NOMO-1 treated with dmso at 0.1 percent for 144 hours (cell line): ENCODE data around the gene MOCS1.

Experiments used
- DNase-seq: peaks from one replicate; lab custom pipeline; 2025; ENCODE audit not compliant: unreplicated experiment; lab: John Stamatoyannopoulos, UW

The MOCS1 gene

DNA sequence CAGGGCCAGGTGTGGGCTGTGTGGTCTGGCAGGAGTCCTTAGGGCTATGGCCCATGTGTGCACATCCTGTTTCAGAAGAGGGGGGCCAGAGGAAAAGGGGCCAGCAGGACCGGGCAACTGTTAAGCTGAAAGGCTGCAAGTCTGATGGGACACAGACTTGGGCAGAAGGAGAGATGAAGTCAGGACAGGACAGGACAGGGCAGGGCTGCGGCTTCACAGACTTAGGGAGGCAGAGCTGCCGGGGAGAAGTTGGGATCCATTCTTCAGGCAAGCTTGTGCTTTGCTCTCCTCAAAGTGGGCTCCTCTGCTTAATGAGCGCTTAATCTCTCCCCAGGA is 28.7 kb downstream of the MOCS1 start:
- no peak for DNase-seq

DNA sequence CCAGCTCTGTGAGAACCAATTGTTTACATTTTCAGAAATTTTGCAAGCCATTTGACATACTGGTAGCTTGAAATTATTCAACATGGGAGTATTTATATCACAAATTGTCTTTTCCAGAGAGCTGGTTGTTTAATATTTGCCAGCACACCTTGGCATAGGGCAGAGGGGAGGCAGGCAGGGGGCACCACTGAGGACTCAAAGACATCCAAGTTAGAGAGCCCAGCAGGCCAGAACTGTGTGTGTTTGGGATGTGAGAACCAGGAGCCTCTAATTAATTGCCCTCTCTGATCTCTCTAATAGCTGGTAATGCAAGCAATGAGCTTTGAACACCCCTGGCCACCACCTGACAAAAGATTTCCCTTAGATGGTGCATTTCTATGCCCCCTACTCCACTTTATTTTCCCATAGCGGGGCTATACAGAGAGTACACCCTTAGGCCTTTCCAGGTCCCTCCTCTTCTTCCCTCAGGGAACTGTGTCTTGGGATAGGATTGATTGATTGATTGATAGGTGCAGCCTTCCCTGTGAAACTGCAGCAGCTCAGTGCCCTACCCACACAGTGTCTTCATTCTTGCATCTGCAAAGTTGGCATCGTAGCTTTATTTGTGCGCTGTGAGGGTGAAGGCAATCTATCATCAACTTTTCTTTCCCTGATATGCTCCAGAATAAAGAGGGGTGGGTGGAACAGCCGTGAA is 29.2 kb downstream of the MOCS1 start:
- no peak for DNase-seq

DNA sequence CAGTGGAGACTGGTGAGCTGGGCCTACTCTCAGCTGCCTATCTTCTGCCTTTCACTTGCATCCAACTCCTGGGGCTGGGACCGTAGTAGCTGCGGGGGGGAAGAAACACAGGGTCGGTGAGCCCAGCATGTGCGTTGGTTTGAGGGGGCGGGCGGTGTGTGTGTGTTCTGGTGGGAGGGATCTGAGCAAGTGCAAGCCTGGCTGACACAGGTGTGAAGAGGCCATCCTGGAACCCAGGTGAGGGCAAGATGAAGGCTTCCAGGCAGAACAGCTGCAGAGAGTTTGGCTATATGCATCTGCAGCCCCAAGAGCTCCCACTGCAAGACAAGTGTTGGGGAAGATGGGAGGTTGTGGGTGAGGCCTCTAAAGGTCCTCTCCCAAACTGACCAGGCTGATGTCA is 30.6 kb downstream of the MOCS1 start:
- no peak for DNase-seq

- no peak for DNase-seq
These were observed 31.3 kb downstream of the MOCS1 start for GRCh38 chr6:39902786-39903465.

DNA sequence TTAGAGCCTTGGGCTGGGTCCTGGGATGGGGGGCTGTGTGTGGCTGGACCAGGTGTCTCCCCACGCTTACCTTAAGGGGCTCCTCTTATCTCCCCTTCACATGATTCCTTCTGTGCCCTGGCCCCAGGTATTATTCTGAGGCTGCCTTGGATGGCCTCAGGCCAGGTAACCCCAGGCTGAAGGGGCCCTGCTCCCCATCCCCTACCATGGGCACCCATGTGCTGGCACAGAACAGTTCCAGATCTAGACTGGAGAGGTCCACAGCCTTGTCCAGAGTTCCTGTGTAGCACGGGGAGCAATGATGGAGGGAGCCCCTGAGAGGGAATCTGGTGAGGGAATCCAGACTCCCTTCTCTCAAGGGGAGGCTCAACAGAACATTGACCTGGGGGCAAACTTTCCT is 32.1 kb downstream of the MOCS1 start:
- no peak for DNase-seq

DNA sequence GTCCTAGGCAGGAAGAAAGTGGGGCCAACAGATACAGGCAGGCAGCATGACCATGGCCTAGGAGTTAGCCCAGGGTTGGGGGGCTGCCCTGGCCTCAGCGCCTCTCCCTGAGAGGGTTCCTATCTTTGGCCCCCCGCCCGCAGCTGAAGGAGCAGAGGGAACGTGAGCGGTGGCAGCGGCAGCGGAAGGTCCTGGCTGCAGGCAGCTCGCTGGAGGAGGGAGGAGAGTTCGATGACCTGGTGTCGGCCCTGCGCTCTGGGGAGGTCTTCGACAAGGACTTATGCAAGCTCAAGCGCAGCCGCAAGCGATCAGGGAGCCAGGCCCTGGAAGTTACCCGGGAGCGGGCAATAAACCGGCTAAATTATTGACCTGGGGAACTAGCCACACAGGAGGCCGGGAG is 32.6 kb downstream of the MOCS1 start:
- no peak for DNase-seq

DNA sequence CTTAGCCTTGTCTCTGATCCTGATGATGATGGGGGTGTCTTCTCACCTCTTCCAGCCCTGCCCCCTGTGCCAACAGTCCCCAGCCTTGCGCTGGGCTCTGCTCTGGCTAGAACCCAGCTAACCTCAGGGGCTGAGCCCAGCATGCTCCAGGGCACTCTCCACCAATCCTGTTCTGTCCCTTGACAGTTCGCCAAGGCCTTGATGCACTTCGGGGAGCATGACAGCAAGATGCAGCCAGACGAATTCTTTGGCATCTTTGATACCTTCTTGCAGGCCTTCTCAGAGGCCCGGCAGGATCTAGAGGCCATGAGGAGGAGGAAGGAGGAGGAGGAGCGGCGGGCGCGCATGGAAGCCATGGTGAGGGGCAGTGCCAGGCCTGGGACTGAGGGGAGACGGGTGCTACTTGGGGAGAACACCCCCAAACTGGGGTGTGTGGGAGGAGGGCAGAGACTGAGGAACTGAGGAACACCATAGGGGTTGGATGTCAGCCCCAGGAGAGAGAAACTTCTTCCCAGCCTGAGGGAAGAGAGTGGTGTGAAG is 33.1 kb downstream of the MOCS1 start:
- no peak for DNase-seq

DNA sequence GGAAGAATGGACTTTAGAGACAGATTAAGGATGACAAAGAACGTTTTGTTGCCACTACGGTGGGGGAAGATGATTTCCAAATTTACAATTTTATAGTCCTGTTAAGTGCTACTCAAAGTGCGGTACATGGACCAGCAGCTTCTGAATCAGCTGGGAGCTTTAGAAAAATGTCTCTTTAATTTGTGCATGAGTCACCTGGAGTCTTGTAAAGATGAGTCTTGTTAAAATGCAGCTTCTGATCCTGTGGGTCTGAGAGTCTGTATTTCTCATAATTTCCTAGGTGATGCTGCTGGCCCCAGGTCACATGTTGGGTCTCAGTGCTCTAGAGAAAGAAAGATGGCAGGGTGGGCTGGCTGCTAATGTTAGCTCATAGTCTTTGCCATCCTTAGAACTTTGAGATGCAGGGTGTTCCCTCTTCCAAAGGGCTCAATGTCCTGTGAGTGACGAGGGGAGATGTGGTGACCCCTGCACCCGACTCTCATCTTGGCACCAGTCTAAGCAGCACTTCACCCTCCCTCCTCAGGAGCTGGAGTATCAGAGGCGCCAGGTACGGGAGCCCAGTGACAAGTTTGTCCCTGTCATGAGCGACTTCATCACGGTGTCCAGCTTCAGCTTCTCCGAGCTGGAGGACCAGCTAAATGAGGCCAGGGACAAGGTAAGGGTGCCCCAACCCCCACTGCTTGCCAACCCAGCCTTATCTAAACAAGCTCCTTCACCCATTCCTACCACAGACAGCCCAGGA is 34.5 kb downstream of the MOCS1 start:
- no peak for DNase-seq

DNA sequence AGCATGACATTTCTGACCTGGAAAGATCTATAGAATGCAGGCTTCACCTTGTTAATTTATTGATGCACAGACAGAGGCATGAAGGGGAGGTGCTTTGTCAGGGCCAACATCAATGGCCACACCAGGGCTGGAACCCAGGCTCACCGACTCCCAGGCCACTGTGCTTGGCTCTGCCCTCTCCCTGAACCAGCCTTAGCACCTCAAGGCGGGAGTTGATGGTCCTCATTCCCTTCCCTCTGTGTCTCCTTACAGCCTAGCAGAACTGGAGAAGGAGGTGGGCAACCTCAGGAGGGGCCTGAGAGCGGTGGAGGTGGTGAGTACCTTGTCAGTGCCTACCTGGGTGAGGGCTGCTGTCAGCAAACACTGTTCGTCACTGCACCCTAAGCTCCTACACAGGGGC is 35.6 kb downstream of the MOCS1 start:
- DNase-seq: no peak

DNA sequence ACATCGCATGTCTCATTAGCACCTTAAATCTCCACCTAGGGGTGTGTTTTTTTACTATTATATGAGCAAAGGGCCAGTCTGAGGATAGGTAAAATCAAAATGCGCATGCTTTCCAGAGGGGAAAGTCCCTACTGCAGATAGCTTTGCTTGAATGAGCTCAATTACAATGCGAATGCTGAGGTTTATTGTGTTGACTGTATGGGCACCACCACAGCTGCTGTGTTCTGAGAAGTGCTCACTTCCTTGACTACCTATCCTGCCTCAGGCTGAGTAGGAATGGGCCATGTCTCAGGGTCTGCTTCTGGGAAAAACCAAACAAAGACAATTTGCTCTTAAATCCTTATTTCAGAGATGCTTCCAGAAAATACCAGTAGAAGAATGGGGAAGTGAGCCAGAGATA is 36.6 kb downstream of the MOCS1 start:
- DNase-seq: no peak

DNA sequence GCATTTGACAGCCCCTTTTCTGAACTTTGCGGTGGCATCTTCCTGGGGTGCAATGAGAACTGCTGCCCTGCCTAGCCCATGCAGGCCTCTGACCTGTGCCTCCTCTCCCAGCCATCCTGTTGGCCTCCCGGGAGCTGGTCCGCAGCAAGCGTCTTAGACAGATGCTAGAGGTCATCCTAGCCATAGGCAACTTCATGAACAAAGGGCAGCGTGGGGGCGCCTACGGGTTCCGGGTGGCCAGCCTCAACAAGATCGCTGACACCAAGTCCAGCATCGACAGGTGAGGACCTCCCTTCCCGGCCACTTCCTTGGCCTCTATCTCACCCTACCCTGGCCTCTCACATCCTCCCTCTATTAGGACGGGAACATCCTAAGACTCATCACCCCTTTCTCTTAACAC is 37.6 kb downstream of the MOCS1 start:
- DNase-seq: no peak

GRCh38 chr6:39893286-39893685 is 41.0 kb downstream of the MOCS1 start:
- no peak for DNase-seq

GRCh38 chr6:39892490-39893129 is 41.7 kb downstream of the MOCS1 start:
- no peak for DNase-seq

DNA sequence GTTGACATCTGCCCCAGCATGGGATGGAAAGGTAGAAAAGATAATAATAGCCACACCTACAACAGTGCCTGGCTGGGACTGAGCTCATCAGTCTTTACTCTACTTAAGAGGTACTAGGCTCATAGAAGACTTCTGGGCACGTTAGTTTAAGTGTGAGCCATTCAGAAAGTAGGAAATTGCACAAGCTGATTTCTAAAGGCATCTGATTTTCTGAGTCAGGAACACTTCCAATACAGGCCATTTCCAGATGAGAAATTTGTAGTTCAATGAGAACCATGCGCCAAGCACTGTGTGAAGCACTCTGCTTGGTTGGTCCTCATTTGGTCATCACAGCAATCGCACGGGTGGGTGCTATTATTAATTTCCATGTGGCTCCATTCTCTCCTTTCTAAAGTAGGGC is 42.3 kb downstream of the MOCS1 start:
- no peak for DNase-seq

- no peak for DNase-seq
These were observed 42.9 kb downstream of the MOCS1 start for GRCh38 chr6:39891353-39891752.

DNA sequence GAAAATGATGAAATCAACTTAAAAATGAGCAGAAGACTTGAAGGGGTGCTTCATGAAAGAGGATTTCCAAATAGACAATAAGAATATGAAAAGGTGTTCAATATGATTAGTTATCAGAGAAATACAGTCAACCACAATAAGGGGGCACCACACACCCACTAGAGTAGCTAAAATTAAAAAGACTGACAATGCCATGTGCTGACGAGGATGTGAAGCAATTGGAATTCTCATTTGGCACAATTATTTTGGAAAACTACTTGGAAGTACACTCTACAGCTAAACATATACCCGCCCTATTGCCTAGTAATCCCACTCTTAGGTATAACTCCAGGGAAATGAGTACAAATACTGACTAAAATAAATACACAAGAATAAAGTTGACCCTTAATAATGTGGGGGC is 45.0 kb downstream of the MOCS1 start:
- no peak for DNase-seq

DNA sequence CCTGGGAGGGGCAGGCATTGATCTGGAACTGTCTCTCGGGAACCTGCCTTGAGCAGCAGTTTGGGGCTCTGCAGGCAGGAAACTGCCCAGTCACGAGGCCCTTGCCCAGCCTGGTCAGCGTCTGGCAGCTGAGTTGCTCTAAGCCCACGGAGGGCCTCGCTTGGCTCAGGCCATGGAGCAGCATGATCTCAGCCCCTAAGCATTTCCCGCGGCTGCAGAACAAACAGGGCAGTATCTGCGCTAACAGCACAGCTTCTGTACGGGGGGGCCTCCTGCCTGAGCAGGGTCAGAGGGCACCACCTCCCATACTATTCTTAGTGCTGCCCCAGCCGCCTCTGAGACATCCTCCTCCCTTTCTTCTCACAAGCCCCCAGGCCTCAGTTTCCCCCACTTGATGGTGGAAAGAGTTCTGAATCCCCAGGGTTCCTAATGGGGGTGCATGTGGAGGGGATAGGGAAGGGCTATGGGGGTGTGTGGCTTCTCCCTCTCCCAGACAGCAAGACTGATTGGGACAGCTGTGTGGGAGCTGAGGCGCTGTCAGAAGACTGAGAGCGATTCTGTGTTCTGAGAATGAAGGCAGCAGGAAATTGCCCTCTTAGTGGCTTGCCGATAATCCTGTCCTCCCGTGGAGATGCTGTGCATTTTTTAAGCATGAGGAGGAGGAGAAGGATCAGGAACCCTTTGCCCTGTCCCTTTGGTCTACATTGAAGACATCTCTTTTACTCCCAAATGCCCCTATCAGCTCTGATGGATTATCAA is 46.4 kb downstream of the MOCS1 start:
- no peak for DNase-seq

DNA sequence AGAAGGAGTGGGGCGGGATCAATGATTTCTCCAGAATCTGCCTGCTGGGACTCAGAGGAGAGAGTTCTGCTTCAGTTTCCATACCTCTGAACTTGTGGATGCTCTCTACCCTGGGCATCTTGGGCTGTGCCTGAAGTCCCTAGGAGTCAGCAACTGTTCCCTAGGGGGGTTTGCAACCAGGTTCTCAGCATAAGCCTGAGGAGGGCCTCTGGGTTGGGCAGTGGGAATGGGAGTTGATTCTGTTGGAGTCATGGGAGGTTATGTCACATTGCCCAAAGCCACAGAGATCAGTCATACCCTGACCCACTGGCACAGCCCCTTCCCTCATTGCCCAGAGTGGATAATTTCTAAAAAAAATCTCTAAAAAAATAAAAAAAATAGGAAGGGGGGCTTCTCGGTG is 47.4 kb downstream of the MOCS1 start:
- no peak for DNase-seq

DNA sequence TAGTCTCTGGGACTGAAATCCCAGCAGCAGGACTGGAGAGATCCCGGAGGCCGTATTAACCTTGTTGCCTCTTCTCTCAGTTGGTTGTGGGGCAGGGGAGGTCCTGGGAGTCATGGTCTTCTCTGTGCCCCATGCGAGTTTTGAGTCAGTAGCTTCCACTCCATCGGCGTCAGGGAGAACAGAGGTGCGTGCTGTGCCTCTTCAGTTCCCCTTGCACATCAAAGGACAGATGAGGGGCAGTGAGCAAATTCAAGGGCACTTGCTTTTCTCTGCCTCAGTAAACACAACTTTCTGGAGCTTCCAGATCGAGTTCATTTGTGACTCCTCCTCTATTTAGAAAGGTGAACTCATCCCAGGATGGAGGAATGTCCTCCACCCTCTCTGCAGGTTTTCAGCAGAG is 48.6 kb downstream of the MOCS1 start:
- DNase-seq: no peak

GRCh38 chr6:39884696-39885095 is 49.6 kb downstream of the MOCS1 start:
- no peak for DNase-seq

DNA sequence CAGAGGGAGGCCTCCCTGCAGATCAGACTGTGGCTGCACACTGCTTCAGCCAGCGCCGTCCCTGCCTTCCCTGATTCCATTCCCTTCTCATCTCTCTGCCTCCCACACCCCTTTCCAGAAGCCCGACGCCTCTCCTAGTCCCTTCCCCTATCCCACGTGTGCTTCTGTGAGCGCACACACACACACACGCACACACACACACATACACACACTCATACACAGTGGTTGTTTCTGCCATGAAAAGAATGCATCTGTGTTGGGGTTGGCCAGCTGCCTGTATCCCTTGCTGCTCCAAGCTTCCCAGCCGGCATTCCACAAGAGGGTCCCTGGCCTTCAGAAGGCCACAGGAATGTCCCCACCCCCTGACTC is 51.7 kb downstream of the MOCS1 start:
- no peak for DNase-seq
